ENCODE data around the gene OR10K1.
"Not testable (repeated sequence)": the region's sequence is repeated elsewhere in the genome, so short reads cannot be mapped to it uniquely, and the experiment has no call there.

The OR10K1 gene, protein sequence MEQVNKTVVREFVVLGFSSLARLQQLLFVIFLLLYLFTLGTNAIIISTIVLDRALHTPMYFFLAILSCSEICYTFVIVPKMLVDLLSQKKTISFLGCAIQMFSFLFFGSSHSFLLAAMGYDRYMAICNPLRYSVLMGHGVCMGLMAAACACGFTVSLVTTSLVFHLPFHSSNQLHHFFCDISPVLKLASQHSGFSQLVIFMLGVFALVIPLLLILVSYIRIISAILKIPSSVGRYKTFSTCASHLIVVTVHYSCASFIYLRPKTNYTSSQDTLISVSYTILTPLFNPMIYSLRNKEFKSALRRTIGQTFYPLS

DNA sequence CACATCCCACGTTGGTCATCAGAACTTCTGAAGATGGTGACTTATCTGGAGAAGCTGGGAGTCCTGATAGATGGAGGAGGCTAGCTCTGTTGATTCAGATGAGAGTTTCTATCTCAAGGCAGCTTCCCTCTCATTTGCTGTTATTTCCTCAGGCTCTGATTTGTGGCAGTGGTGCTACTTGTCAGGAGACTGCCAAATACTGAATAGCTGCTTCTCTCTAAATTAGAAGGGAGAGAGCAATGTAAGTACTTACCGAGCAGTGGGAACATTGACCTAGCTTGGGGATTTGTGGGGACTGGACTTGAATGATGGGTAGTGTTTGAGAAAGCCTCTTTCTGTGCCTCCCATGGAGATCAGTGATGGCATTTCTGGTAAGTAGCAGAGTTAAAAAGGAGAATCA is at the start of gene OR10K1:
TSS of gene OR10K1 (plus strand) at position 301 of the 400 bp plus-strand sequence. CDS start 3,728 bp downstream, outside the sequence.
- Histone ChIP-seq H3K4me3 (ENCODE audit: low read length) (no peak within 1 kb of the TSS), H3K9me3 (ENCODE audit: control insufficient read depth, low read depth, low read length) (no peaks in the 10 kb centered on the region), H3K27me3 (ENCODE audit: control insufficient read depth, insufficient read depth, low read length) (no peaks in the 10 kb centered on the region), H3K27ac (ENCODE audit: low read length) (no peak within 1 kb of the TSS), H3K9ac (ENCODE audit: low read length) (no peak within 1 kb of the TSS), H3K36me3 (ENCODE audit: control insufficient read depth, low read depth, low read length) (no peaks in the 10 kb centered on the region), H3K4me1 (ENCODE audit: control insufficient read depth, low read depth, low read length) (no peaks in the 10 kb centered on the region)

DNA sequence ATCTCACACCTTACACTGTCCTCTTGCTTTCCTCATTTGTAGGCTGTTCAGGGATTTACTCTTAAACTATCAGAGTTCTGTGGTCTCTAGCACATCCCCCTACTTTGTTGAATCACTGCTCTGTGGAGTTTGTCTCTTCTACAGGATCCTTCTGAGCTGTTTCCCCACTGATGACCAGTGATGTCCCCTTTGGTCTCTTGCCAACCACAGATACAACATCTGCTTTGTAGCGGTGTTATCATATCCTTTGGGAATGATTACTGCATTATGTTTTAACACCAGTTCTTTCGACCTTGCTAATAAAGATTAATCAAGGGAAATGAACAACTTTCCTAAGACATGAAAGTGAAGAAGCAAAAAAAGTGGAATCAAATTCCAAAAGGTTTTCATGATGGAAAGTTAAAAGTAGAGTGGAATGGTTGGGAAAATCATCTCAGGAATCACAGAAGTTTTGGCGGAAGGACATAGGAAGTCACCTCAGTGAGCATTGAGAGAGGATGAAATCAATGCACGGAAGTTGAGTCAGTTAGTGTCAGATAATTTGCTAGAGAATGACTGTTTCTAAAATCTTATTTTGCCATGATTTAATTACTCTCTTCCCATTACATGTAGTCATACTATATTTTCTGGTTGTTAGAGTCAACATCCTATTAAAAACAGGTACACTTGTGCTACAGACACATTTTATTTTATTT is 46.8 kb upstream of the OR10K1 start:
- Histone ChIP-seq H3K4me1 (ENCODE audit: control insufficient read depth, low read depth, low read length) (no peaks in the 10 kb centered on the region), H3K4me3 (ENCODE audit: low read length) (no peak overlapping the region), H3K27me3 (ENCODE audit: control insufficient read depth, insufficient read depth, low read length) (no peaks in the 10 kb centered on the region), H3K27ac (ENCODE audit: low read length) (no peak overlapping the region), H3K9me3 (ENCODE audit: control insufficient read depth, low read depth, low read length) (no peaks in the 10 kb centered on the region), H3K36me3 (ENCODE audit: control insufficient read depth, low read depth, low read length) (no peaks in the 10 kb centered on the region), H3K9ac (ENCODE audit: low read length) (no peak overlapping the region)

DNA sequence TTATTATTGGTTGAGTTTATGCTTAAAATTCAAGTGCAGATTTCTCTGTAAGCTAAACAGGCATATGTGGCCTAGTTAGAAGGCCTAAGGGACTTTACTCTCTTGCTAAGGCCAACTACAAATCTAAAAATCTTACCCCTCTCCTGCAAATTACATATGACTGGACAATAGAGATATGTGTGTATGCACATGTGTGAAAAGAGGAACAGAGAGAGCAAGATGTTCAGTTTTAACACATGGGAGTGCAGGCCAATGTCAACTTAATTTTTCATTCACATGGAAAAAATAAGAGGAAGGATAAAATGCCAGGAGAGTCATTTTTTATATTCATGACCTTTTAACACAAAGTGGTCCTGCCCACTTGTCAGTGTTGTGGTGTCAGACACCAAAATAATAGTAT is 44.0 kb upstream of the OR10K1 start:
- Histone ChIP-seq H3K27me3 (ENCODE audit: control insufficient read depth, insufficient read depth, low read length) (no peaks in the 10 kb centered on the region), H3K9me3 (ENCODE audit: control insufficient read depth, low read depth, low read length) (no peaks in the 10 kb centered on the region), H3K27ac (ENCODE audit: low read length) (no peak overlapping the region), H3K4me3 (ENCODE audit: low read length) (no peak overlapping the region), H3K9ac (ENCODE audit: low read length) (no peak overlapping the region), H3K36me3 (ENCODE audit: control insufficient read depth, low read depth, low read length) (no peaks in the 10 kb centered on the region), H3K4me1 (ENCODE audit: control insufficient read depth, low read depth, low read length) (peaks cover 9% of the 10 kb centered on the region)

DNA sequence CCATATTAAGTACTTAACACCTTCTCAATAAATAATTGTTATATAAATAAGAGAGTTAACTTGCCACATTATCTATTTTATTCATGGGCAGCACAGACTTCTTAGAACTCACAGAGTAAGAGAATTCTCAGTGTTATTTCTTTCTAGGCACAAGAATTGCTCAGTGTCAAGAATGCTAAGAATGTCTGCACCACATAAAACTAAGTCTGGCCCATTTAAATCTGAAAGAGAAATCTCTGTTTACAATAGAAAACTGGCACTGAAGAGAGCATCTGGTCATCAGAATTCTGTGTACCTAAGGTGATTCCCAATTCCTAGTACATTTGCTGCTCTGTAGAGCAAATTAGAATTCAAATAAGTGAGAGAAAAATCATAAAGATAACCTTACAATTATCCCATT is 39.4 kb upstream of the OR10K1 start:
- H3K9me3 ChIP-seq (ENCODE audit: control insufficient read depth, low read depth, low read length): no peaks in the 10 kb centered on the region
- H3K4me1 ChIP-seq (ENCODE audit: control insufficient read depth, low read depth, low read length): peaks cover 11% of the 10 kb centered on the region
- H3K4me3 ChIP-seq (ENCODE audit: low read length): no peak overlapping the region
- H3K36me3 ChIP-seq (ENCODE audit: control insufficient read depth, low read depth, low read length): no peaks in the 10 kb centered on the region
- no peak overlapping the region for H3K9ac ChIP-seq (ENCODE audit: low read length)
- no peaks in the 10 kb centered on the region for H3K27me3 ChIP-seq (ENCODE audit: control insufficient read depth, insufficient read depth, low read length)
- H3K27ac ChIP-seq (ENCODE audit: low read length): no peak overlapping the region

DNA sequence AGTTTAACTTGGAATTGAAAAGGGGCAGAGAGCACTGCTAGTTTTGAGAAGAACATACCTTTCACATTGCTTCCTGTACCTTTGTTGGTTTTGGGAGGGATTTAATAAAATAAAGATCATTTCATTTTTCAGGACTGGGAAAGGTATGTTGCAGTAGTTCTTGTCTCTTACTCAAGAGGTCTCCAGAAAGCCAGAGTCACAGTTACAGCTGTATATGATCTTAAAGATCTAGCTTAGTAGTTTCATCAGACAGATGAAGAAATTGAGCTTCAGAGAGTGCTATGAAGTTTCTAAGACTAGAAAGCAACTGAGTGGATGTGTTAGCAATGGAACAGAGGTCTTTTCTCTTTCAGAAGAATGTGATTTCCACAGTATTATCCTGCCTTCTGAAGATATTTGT is 36.6 kb upstream of the OR10K1 start:
- Histone ChIP-seq H3K9ac (ENCODE audit: low read length) (no peak overlapping the region), H3K27me3 (ENCODE audit: control insufficient read depth, insufficient read depth, low read length) (no peaks in the 10 kb centered on the region), H3K9me3 (ENCODE audit: control insufficient read depth, low read depth, low read length) (no peaks in the 10 kb centered on the region)

DNA sequence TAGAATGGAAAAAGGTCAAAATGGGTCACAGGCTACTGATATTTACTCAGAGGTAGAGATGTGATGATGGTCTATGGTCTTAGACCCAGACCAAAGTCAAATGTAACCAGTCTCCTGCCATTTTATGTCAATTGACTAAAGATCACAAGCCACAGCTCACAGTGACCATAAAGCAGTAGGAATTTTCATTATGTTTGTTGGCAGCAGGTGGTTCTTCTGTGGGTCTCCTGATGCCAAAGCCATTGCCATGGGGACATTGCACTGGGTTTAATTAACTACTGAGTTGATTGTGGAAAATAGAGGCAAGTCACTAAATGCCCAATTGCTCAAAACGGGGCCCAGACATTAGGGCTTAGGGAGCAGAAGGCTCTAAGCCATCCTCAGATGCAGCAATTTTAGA is 35.5 kb upstream of the OR10K1 start, which contains the start of gene OR10K2:
TSS of gene OR10K2 (minus strand) at position 101 of the 400 bp plus-strand sequence. CDS start 5,371 bp downstream, outside the sequence.
- Histone ChIP-seq H3K36me3 (ENCODE audit: control insufficient read depth, low read depth, low read length) (no peaks in the 10 kb centered on the region), H3K4me3 (ENCODE audit: low read length) (no peak within 1 kb of the TSS), H3K9ac (ENCODE audit: low read length) (no peak within 1 kb of the TSS), H3K27ac (ENCODE audit: low read length) (no peak within 1 kb of the TSS), H3K4me1 (ENCODE audit: control insufficient read depth, low read depth, low read length) (peaks cover 11% of the 10 kb centered on the region), H3K27me3 (ENCODE audit: control insufficient read depth, insufficient read depth, low read length) (no peaks in the 10 kb centered on the region), H3K9me3 (ENCODE audit: control insufficient read depth, low read depth, low read length) (no peaks in the 10 kb centered on the region)

More for the DNA sequence above, 36.6 kb upstream of the OR10K1 start:
- Histone ChIP-seq H3K36me3 (ENCODE audit: control insufficient read depth, low read depth, low read length) (no peaks in the 10 kb centered on the region), H3K4me1 (ENCODE audit: control insufficient read depth, low read depth, low read length) (peaks cover 11% of the 10 kb centered on the region), H3K27ac (ENCODE audit: low read length) (no peak overlapping the region), H3K4me3 (ENCODE audit: low read length) (no peak overlapping the region)

DNA sequence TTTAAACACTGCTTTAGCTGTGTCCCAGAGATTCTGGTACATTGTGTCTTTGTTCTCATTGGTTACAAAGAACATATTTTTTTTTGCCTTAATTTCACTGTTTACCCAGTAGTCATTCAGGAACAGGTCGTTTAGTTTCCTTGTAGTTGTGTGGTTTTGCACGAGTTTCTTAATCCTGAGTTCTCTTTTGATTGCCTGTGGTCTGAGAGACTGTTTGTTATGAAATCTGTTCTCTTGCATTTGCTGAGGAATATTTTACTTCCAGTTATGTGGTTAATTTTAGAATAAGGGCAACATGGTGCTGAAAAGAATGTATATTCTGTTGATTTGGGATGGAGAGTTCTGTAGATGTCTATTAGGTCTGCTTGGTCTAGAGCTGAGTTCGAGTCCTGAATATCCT is 31.5 kb upstream of the OR10K1 start:
- H3K4me1 ChIP-seq (ENCODE audit: control insufficient read depth, low read depth, low read length); H3K9ac ChIP-seq (ENCODE audit: low read length); H3K4me3 ChIP-seq (ENCODE audit: low read length); H3K9me3 ChIP-seq (ENCODE audit: control insufficient read depth, low read depth, low read length); H3K27me3 ChIP-seq (ENCODE audit: control insufficient read depth, insufficient read depth, low read length); H3K27ac ChIP-seq (ENCODE audit: low read length); H3K36me3 ChIP-seq (ENCODE audit: control insufficient read depth, low read depth, low read length): not testable (repeated sequence)

DNA sequence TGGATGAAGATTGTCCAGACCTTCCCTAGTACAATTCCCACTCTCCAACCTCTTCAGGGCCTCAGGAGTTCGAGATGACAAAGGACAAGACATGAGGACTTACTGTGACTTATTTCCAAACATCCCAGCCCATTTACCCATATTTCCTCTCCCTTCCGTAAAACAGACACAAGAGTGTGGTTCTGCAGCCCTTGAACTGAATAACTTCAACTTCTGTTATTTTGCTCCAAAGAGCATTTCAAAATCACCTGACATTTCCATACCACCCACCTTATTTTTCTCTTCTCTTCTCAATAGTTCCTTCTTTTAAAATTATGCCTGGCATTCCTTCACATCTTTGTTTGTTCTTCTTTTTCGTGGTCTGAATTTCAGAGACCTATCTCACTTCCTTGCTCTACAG is 26.9 kb upstream of the OR10K1 start:
- no peaks in the 10 kb centered on the region for H3K27me3 ChIP-seq (ENCODE audit: control insufficient read depth, insufficient read depth, low read length)
- H3K36me3 ChIP-seq (ENCODE audit: control insufficient read depth, low read depth, low read length): no peaks in the 10 kb centered on the region
- no peak overlapping the region for H3K9ac ChIP-seq (ENCODE audit: low read length)
- H3K9me3 ChIP-seq (ENCODE audit: control insufficient read depth, low read depth, low read length): no peaks in the 10 kb centered on the region
- no peak overlapping the region for H3K27ac ChIP-seq (ENCODE audit: low read length)
- H3K4me1 ChIP-seq (ENCODE audit: control insufficient read depth, low read depth, low read length): no peaks in the 10 kb centered on the region
- no peak overlapping the region for H3K4me3 ChIP-seq (ENCODE audit: low read length)

DNA sequence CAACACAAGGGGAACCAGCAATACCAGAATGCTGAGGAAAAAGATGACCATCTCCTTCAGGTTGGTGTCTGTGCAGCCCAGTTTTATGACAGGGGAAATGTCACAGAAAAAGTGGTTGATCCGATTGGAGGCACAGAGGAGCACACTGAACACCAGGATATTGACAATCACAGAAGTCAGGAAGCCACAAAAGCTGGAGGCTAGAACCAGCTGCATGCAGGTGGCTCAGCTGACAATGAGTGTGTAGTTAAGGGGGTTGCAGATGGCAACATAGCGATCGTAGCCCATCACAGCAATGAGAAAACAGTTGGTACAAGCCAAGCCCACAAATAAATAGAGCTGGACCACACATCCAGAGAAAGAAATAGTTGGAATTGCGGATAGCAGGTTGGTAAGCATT is 16.3 kb upstream of the OR10K1 start:
- no peaks in the 10 kb centered on the region for H3K9me3 ChIP-seq (ENCODE audit: control insufficient read depth, low read depth, low read length)
- H3K27ac ChIP-seq (ENCODE audit: low read length): no peak overlapping the region
- no peak overlapping the region for H3K9ac ChIP-seq (ENCODE audit: low read length)
- no peak overlapping the region for H3K4me3 ChIP-seq (ENCODE audit: low read length)
- H3K27me3 ChIP-seq (ENCODE audit: control insufficient read depth, insufficient read depth, low read length): no peaks in the 10 kb centered on the region
- no peaks in the 10 kb centered on the region for H3K36me3 ChIP-seq (ENCODE audit: control insufficient read depth, low read depth, low read length)
- H3K4me1 ChIP-seq (ENCODE audit: control insufficient read depth, low read depth, low read length): no peaks in the 10 kb centered on the region

DNA sequence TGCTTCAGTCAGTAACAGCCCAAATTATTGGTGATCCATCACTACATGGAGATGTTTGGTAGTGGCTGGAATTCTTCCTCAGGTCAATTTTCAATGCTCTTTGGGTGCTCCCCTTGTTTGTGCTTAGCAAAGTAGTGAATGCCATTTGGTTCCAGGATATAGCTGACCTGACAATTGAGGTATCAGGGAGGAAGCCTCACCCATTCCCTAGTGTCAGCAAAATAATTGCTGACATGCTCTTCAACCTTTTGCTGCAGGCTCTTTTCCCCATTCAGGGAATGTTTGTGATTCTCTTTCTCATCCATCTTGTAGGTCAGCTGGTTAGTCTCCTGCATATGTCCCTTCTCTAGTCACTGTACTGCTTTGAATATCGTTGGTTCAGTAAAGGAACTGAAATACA is 7.1 kb upstream of the OR10K1 start:
- Histone ChIP-seq H3K27ac (ENCODE audit: low read length) (no peak overlapping the region), H3K4me3 (ENCODE audit: low read length) (no peak overlapping the region), H3K9ac (ENCODE audit: low read length) (no peak overlapping the region), H3K9me3 (ENCODE audit: control insufficient read depth, low read depth, low read length) (no peaks in the 10 kb centered on the region), H3K27me3 (ENCODE audit: control insufficient read depth, insufficient read depth, low read length) (no peaks in the 10 kb centered on the region), H3K36me3 (ENCODE audit: control insufficient read depth, low read depth, low read length) (no peaks in the 10 kb centered on the region), H3K4me1 (ENCODE audit: control insufficient read depth, low read depth, low read length) (no peaks in the 10 kb centered on the region)

DNA sequence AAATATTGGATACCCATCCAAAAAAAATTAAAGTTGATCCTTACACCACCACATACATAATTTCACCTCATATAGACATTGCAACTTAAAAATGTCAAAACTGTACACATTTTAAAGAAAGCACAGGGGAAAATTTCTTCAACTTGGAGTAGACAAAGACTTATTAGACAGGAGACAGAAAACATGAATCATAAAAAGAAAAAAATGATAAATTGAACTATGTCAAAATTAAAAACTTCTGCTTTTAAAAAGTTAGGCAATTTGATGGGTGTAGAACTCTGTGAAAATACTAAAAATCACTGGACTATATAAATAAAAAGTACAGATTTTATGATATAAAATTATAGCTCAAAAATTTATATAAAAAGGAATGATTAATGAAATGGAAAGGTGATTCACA is 4.4 kb upstream of the OR10K1 start:
- no peaks in the 10 kb centered on the region for H3K4me1 ChIP-seq (ENCODE audit: control insufficient read depth, low read depth, low read length)
- H3K9me3 ChIP-seq (ENCODE audit: control insufficient read depth, low read depth, low read length): no peaks in the 10 kb centered on the region

DNA sequence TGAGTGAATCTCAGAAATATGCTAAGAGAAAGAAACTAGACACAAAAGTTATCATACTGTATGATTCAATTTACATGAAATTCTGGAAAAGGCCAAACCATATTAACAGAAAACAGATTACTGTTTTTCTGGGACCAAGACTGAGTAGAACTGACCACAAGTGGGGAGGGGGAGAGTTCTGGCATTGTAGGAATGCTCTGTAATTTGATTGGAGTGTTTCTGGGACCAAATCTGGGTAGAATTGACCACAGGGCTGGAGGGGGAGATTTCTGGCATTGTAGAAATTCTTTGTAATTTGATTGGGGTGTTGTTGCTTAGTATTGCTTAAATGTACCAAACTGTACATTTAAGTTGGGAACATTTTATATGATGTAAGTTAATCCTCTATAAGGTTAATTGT is 3.4 kb upstream of the OR10K1 start:
- Histone ChIP-seq H3K27me3 (ENCODE audit: control insufficient read depth, insufficient read depth, low read length) (no peaks in the 10 kb centered on the region), H3K27ac (ENCODE audit: low read length) (no peak overlapping the region), H3K9ac (ENCODE audit: low read length) (no peak overlapping the region), H3K9me3 (ENCODE audit: control insufficient read depth, low read depth, low read length) (no peaks in the 10 kb centered on the region), H3K36me3 (ENCODE audit: control insufficient read depth, low read depth, low read length) (no peaks in the 10 kb centered on the region), H3K4me3 (ENCODE audit: low read length) (no peak overlapping the region), H3K4me1 (ENCODE audit: control insufficient read depth, low read depth, low read length) (no peaks in the 10 kb centered on the region)

More for the DNA sequence above, 4.4 kb upstream of the OR10K1 start:
- Histone ChIP-seq H3K27me3 (ENCODE audit: control insufficient read depth, insufficient read depth, low read length) (no peaks in the 10 kb centered on the region), H3K9ac (ENCODE audit: low read length) (no peak overlapping the region), H3K36me3 (ENCODE audit: control insufficient read depth, low read depth, low read length) (no peaks in the 10 kb centered on the region), H3K4me3 (ENCODE audit: low read length) (no peak overlapping the region), H3K27ac (ENCODE audit: low read length) (no peak overlapping the region)

Data from iPS-18a (cell line).